K562 (cell line): Measurements from ENCODE around the gene RNF168. TPM values are rescaled to one million over a fixed set of nuclear protein-coding genes. Genes with fewer than 3 reads are reported as not detected.

Experiments
- ATF4 ChIP-seq: fragments of 450-650 bp; formaldehyde crosslinking; IDR thresholded peaks from 2 replicates; pipeline ENCODE4 v1.4.0; 2022; ENCODE audit warnings: mild to moderate bottlenecking, moderate library complexity
- ATF7 ChIP-seq: fragments of 450-650 bp; IDR thresholded peaks from 2 replicates; pipeline ENCODE4 v1.7.1; 2014; ENCODE audit warnings: mild to moderate bottlenecking, moderate library complexity
- FOXK2 ChIP-seq, 2 experiments: fragments of 450-650 bp; IDR thresholded peaks in 1 of 2; conservative IDR thresholded peaks in 1 of 2; 2 replicates each; pipeline ENCODE4 v1.6.1; 2016; ENCODE audit warnings: low read depth in 2 of 2, mild to moderate bottlenecking in 1 of 2
- LEF1 ChIP-seq: fragments of 450-650 bp; IDR thresholded peaks from 2 replicates; pipeline ENCODE4 v1.6.1; 2016; ENCODE audit warnings: mild to moderate bottlenecking
- RBM15 ChIP-seq: fragments of 200-400 bp; formaldehyde crosslinking; IDR thresholded peaks from 2 replicates; pipeline ENCODE4 v1.6.1; 2018; ENCODE audit warnings: mild to moderate bottlenecking, low read length, moderate library complexity; ENCODE audit not compliant: insufficient read depth
- ZBTB40 ChIP-seq, 2 experiments: fragments of 450-650 bp in 1 of 2; sonication (generic) in 1 of 2; formaldehyde crosslinking in 1 of 2; IDR thresholded peaks; 2 replicates each; pipeline versions ENCODE4 v1.7.1 to v1.9.0; 2016 to 2022; ENCODE audit warnings: inconsistent platforms in 1 of 2, mild to moderate bottlenecking in 1 of 2, missing genetic modification reagents in 1 of 2
- ZBTB8A ChIP-seq: fragments of 450-650 bp; IDR thresholded peaks from 2 replicates; pipeline ENCODE4 v1.6.1; 2018; ENCODE audit warnings: mild to moderate bottlenecking, moderate library complexity; ENCODE audit not compliant: partially characterized antibody
- ZNF174 ChIP-seq: fragments of 250-450 bp; sonication (Bioruptor Pico); IDR thresholded peaks from 2 replicates; pipeline ENCODE4 v1.4.0; 2020; ENCODE audit warnings: mild to moderate bottlenecking
- ZNF239 ChIP-seq: fragments of 250-450 bp; sonication (Bioruptor Pico); IDR thresholded peaks from 2 replicates; pipeline ENCODE4 v1.4.0; 2020; ENCODE audit warnings: mild to moderate bottlenecking
- ZNF395 ChIP-seq: fragments of 200-800 bp; sonication (Bioruptor generic); IDR thresholded peaks from 2 replicates; pipeline ENCODE4 v1.6.1; 2017; ENCODE audit warnings: missing genetic modification characterization, missing compliant biosample characterization
- ZNF398 ChIP-seq: fragments of 250-450 bp; sonication (Bioruptor Pico); IDR thresholded peaks from 2 replicates; pipeline ENCODE4 v1.8.0; 2021; ENCODE audit warnings: moderate library complexity, mild to moderate bottlenecking, inconsistent platforms
- ZNF431 ChIP-seq: sonication (generic); formaldehyde crosslinking; IDR thresholded peaks from 2 replicates; pipeline ENCODE4 v1.8.0; 2022; ENCODE audit warnings: mild to moderate bottlenecking, missing genetic modification reagents
- ZNF75A ChIP-seq: fragments of 450-650 bp; formaldehyde crosslinking; IDR thresholded peaks from 2 replicates; pipeline ENCODE4 v1.4.0; 2020; ENCODE audit warnings: mild to moderate bottlenecking
- polyA plus RNA-seq, 8 experiments: library from polyadenylated mRNA; depleted of rRNA in 4 of 8; stranded (reverse) in 5 of 8; unstranded in 3 of 8; fragments of >200 nt; fragmentation: Nextera tagmentation in 2 of 8; fragmentation: Illumina TruSeq in 1 of 8; extraction: Ambion mirVana in 2 of 8; extraction: Trizol in 1 of 8; gene quantifications; 2 replicates each; pipeline versions ENCODE4 v1.2.1 to v1.2.3, GENCODE V29; 2011 to 2014; ENCODE audit warnings: inconsistent platforms in 1 of 8, missing spikeins in 1 of 8
- total RNA-seq, 7 experiments: library from RNA; depleted of rRNA in 6 of 7; stranded (reverse); fragments of >200 nt in 6 of 7; fragmentation: Illumina TruSeq in 2 of 7; extraction: Trizol in 2 of 7; gene quantifications; 2 replicates each; pipeline versions ENCODE4 v1.2.1 to v1.2.3, GENCODE V29; 2011 to 2021; ENCODE audit warnings: low replicate concordance in 1 of 7

The RNF168 gene
- total and polyA plus RNA-seq, 9 of the 15 experiments (the other 6 are each of a cell fraction or from before 2014, with no cell fraction given): 6.0 to 32.1 (median 16.6) TPM

- TF ChIP-seq ZBTB40 (IDR thresholded peaks at IDR 0.05): 0 out of 2 replicates have a peak, but pooled peaks have one; percentile 16
- no peak for TF ChIP-seq ZBTB40 (CRISPR knock-in tag; IDR thresholded peaks at IDR 0.05)
- TF ChIP-seq ZNF395 (CRISPR knock-in tag): no peak
- peak; percentile 78 for TF ChIP-seq LEF1
- peak; percentile 51 to 58; a peak in 3 of 4 replicates for TF ChIP-seq FOXK2 (conservative IDR thresholded peaks at IDR 0.05 in 1 of 2, IDR thresholded peaks at IDR 0.05 in 1 of 2; ENCODE audit: low read depth in 2 of 2)
- TF ChIP-seq ZNF75A (CRISPR knock-in tag): no peak
- no peak for TF ChIP-seq ATF7
- TF ChIP-seq ZNF398: no peak
- TF ChIP-seq RBM15: no peak
- TF ChIP-seq ZBTB8A: no peak
- TF ChIP-seq ATF4 (CRISPR knock-in tag): no peak
- TF ChIP-seq ZNF431 (CRISPR knock-in tag): no peak
- no peak for TF ChIP-seq ZNF174 (CRISPR knock-in tag)
- no peak for TF ChIP-seq ZNF239
These were observed 11.5 kb upstream of the RNF168 start, which contains the start of gene SMCO1 (continued) for GRCh38 chr3:196514913-196515621.
